Liver (tissue), 8 donors: ENCODE data around the gene RMP24.

Source experiments
- DNase-seq: peaks from one replicate; pipeline ENCODE4 v3.0.0-alpha.2; 2017; ENCODE audit warnings: low spot score
- H3K27ac ChIP-seq, 2 donors: one replicate each; pipeline ENCODE4 v1.7.0; 2013; ENCODE audit warnings: inconsistent platforms in 2 of 2, low read length in 2 of 2, control low read depth in 1 of 2, low read depth in 1 of 2, mild to moderate bottlenecking in 1 of 2
- H3K27me3 ChIP-seq, 4 donors: one replicate each; pipeline versions ENCODE4 v1.6.1 to v1.7.0; 2013; ENCODE audit warnings: low read length in 3 of 4, inconsistent platforms in 1 of 4, mild to moderate bottlenecking in 1 of 4, moderate library complexity in 1 of 4; ENCODE audit not compliant: control insufficient read depth in 4 of 4, insufficient read depth in 4 of 4
- H3K36me3 ChIP-seq, 4 donors: one replicate each; pipeline versions ENCODE4 v1.6.1 to v1.7.0; 2013; ENCODE audit warnings: low read length in 3 of 4, mild to moderate bottlenecking in 3 of 4, low read depth in 1 of 4, moderate library complexity in 1 of 4; ENCODE audit not compliant: control insufficient read depth in 4 of 4, insufficient read depth in 3 of 4
- H3K4me1 ChIP-seq, 4 donors: one replicate each; pipeline versions ENCODE4 v1.6.1 to v1.7.0; 2013; ENCODE audit warnings: low read length in 3 of 4, mild to moderate bottlenecking in 3 of 4, moderate library complexity in 1 of 4; ENCODE audit not compliant: control insufficient read depth in 4 of 4, insufficient read depth in 4 of 4
- H3K4me3 ChIP-seq, 3 donors: one replicate each; pipeline versions ENCODE4 v1.6.1 to v1.7.0; 2013; ENCODE audit warnings: low read length in 3 of 3, control low read depth in 1 of 3, low read depth in 1 of 3, mild to moderate bottlenecking in 1 of 3
- H3K9ac ChIP-seq, 2 donors: one replicate each; pipeline ENCODE4 v1.7.0; 2013; ENCODE audit warnings: low read length in 2 of 2, mild to moderate bottlenecking in 2 of 2, moderate library complexity in 2 of 2, control low read depth in 1 of 2, low read depth in 1 of 2
- H3K9me3 ChIP-seq, 4 donors: one replicate each; pipeline versions ENCODE4 v1.6.1 to v1.7.0; 2013; ENCODE audit warnings: low read length in 3 of 4; ENCODE audit not compliant: control insufficient read depth in 4 of 4
- EGR1 ChIP-seq, 2 donors: IDR thresholded peaks; 2 replicates each; pipeline ENCODE4 v1.6.1; 2016 to 2018; ENCODE audit warnings: antibody characterized with exemption in 2 of 2, low read depth in 2 of 2
- FOXA2 ChIP-seq: IDR thresholded peaks from 2 replicates; pipeline ENCODE4 v1.6.1; 2016; ENCODE audit warnings: antibody characterized with exemption
- HNF4A ChIP-seq, 2 donors: conservative IDR thresholded peaks; 2 replicates each; pipeline ENCODE4 v1.6.1; 2016; ENCODE audit warnings: antibody characterized with exemption in 2 of 2, mild to moderate bottlenecking in 2 of 2
- HNF4G ChIP-seq: IDR thresholded peaks from 2 replicates; pipeline ENCODE4 v1.6.1; 2016; ENCODE audit warnings: antibody characterized with exemption
- NR2F2 ChIP-seq: IDR thresholded peaks from 2 replicates; pipeline ENCODE4 v1.6.1; 2016; ENCODE audit warnings: antibody characterized with exemption
- RAD21 ChIP-seq, 2 donors: IDR thresholded peaks; 2 replicates each; pipeline ENCODE4 v1.6.1; 2016; ENCODE audit warnings: antibody characterized with exemption in 2 of 2, mild to moderate bottlenecking in 2 of 2
- REST ChIP-seq: IDR thresholded peaks from 2 replicates; pipeline ENCODE4 v1.6.1; 2016; ENCODE audit warnings: antibody characterized with exemption, mild to moderate bottlenecking
- RXRA ChIP-seq, 2 donors: IDR thresholded peaks; 2 replicates each; pipeline ENCODE4 v1.6.1; 2017 to 2018; ENCODE audit warnings: antibody characterized with exemption in 2 of 2, mild to moderate bottlenecking in 1 of 2
- SP1 ChIP-seq: IDR thresholded peaks from 2 replicates; pipeline ENCODE4 v1.6.1; 2018; ENCODE audit warnings: antibody characterized with exemption, mild to moderate bottlenecking
- TAF1 ChIP-seq: conservative IDR thresholded peaks from 2 replicates; pipeline ENCODE4 v1.6.1; 2016; ENCODE audit warnings: antibody characterized with exemption, mild to moderate bottlenecking
- YY1 ChIP-seq: IDR thresholded peaks from 2 replicates; pipeline ENCODE4 v1.6.1; 2016; ENCODE audit warnings: antibody characterized with exemption, mild to moderate bottlenecking
- ZBTB33 ChIP-seq: IDR thresholded peaks from 2 replicates; pipeline ENCODE4 v1.6.1; 2016; ENCODE audit warnings: antibody characterized with exemption
- WGBS: extraction: QIAGEN DNeasy Blood & Tissue Kit; methylation state at CpG from one replicate; pipeline ENCODE4 v1.1.7; 2013; 5-methylcytosine and 5-hydroxymethylcytosine counted together
- TF ChIP-seq, protein P1 (sequence below): IDR thresholded peaks from 2 replicates; pipeline ENCODE4 v1.6.1; 2016; ENCODE audit warnings: antibody characterized with exemption
- TF ChIP-seq, protein P2 (sequence below): fragments of 150-350 bp; IDR thresholded peaks from 2 replicates; pipeline ENCODE4 v1.5.1; 2017; ENCODE audit warnings: improper control_type of control experiment, low read depth, low read length; ENCODE audit not compliant: missing input control
- donor health status: healthy.
- donor health status: healthy.
- donor health status: healthy.
- donor health status: healthy.
- donor health status: healthy.

The RMP24 gene

GRCh38 chr18:35926884-35927283, 45.6 kb upstream of the RMP24 start (continued):
- TF ChIP-seq RXRA (IDR thresholded peaks at IDR 0.05) (no peak), TAF1 (no peak)
- TF ChIP-seq, protein P1, sequence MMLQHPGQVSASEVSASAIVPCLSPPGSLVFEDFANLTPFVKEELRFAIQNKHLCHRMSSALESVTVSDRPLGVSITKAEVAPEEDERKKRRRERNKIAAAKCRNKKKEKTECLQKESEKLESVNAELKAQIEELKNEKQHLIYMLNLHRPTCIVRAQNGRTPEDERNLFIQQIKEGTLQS: no peak

DNA sequence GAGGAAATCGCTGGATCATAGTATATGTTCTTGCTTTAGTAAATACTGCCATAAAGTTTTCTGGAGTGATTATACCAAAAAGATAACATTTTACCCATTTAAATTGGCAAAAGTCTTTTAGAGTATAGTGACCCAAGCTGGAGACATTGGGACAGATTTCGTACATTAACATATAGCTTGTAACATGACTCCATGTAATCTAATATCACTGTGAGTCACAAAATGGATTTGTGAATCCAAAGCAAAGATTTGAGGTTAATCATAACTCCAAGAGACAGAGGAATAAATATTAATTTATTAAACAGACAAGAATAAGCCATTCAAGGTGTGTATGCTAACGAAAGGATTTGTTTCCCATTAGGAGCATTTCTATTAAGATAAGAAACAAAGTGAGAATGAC, 45.0 kb upstream of the RMP24 start:
- TF ChIP-seq RXRA (IDR thresholded peaks at IDR 0.05) (no peak), HNF4A (conservative IDR thresholded peaks at IDR 0.05) (no peak), SP1 (no peak), REST (no peak), FOXA2 (no peak), RAD21 (IDR thresholded peaks at IDR 0.05) (no peak)
- TF ChIP-seq, protein P2, sequence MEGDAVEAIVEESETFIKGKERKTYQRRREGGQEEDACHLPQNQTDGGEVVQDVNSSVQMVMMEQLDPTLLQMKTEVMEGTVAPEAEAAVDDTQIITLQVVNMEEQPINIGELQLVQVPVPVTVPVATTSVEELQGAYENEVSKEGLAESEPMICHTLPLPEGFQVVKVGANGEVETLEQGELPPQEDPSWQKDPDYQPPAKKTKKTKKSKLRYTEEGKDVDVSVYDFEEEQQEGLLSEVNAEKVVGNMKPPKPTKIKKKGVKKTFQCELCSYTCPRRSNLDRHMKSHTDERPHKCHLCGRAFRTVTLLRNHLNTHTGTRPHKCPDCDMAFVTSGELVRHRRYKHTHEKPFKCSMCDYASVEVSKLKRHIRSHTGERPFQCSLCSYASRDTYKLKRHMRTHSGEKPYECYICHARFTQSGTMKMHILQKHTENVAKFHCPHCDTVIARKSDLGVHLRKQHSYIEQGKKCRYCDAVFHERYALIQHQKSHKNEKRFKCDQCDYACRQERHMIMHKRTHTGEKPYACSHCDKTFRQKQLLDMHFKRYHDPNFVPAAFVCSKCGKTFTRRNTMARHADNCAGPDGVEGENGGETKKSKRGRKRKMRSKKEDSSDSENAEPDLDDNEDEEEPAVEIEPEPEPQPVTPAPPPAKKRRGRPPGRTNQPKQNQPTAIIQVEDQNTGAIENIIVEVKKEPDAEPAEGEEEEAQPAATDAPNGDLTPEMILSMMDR: no peak
- WGBS: 88% methylated on average over 3 of the region's 3 CpGs
- Histone ChIP-seq H3K27me3 (no peaks in the 10 kb centered on the region), H3K9me3 (peaks cover 0 to 6% (median 1%) of the 10 kb centered on the region in 4 donors), H3K36me3 (no peaks in the 10 kb centered on the region), H3K27ac (no peak overlapping the region), H3K4me1 (no peaks in the 10 kb centered on the region), H3K4me3 (no peak overlapping the region), H3K9ac (no peak overlapping the region)
- no peak for DNase-seq

GRCh38 chr18:35933982-35934381, 38.5 kb upstream of the RMP24 start:
- no peaks in the 10 kb centered on the region for H3K27me3 ChIP-seq
- no peak for DNase-seq
- no peaks in the 10 kb centered on the region for H3K36me3 ChIP-seq
- no peak overlapping the region for H3K27ac ChIP-seq
- no peak overlapping the region for H3K4me3 ChIP-seq
- no peak overlapping the region for H3K9ac ChIP-seq
- H3K9me3 ChIP-seq: peaks cover 0 to 6% (median 1%) of the 10 kb centered on the region in 4 donors
- H3K4me1 ChIP-seq: no peaks in the 10 kb centered on the region
- WGBS: 80% methylated on average over 8 of the region's 8 CpGs
- TF ChIP-seq HNF4A (conservative IDR thresholded peaks at IDR 0.05): no peak
- TF ChIP-seq RAD21 (IDR thresholded peaks at IDR 0.05): no peak
- no peak for TF ChIP-seq HNF4G
- no peak for TF ChIP-seq ZBTB33
- TF ChIP-seq TAF1: no peak
- no peak for TF ChIP-seq YY1
- TF ChIP-seq REST: no peak
- no peak for TF ChIP-seq NR2F2
- no peak for TF ChIP-seq EGR1 (IDR thresholded peaks at IDR 0.05; ENCODE audit: low read depth in 2 of 2)
